ENCODE data around the gene RBFOX2.

DNA sequence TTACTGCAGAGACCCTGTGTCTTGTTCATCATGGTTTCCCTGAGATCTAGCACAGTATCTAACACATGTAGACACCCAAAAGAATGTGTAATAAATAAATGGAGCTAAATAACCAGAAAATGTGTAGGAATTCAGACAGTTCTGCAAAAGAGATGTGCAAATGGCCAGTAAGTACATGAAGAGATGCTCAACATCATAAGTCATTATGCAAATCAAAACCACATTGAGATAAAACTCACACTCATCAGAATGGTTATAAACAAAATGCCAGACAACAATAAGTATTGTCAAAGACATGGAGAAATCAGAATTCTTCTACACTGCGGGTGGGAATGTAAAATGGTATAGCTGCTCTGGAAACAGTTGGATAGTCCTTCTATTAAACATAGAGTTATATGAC, 88.5 kb downstream of the RBFOX2 start:
- no peak for TF ChIP-seq POLR2A (IDR thresholded peaks at IDR 0.05)
- TF ChIP-seq, protein P1, sequence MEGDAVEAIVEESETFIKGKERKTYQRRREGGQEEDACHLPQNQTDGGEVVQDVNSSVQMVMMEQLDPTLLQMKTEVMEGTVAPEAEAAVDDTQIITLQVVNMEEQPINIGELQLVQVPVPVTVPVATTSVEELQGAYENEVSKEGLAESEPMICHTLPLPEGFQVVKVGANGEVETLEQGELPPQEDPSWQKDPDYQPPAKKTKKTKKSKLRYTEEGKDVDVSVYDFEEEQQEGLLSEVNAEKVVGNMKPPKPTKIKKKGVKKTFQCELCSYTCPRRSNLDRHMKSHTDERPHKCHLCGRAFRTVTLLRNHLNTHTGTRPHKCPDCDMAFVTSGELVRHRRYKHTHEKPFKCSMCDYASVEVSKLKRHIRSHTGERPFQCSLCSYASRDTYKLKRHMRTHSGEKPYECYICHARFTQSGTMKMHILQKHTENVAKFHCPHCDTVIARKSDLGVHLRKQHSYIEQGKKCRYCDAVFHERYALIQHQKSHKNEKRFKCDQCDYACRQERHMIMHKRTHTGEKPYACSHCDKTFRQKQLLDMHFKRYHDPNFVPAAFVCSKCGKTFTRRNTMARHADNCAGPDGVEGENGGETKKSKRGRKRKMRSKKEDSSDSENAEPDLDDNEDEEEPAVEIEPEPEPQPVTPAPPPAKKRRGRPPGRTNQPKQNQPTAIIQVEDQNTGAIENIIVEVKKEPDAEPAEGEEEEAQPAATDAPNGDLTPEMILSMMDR (IDR thresholded peaks at IDR 0.05 in 8 of 11, conservative IDR thresholded peaks at IDR 0.05 in 3 of 11) = no peak
